IgD-negative memory B cell (primary cell): ENCODE measurements around the gene VAV2. TPM values are rescaled to one million over a fixed set of nuclear protein-coding genes. Genes with fewer than 3 reads are reported as not detected.

Experiments used
- H3K27ac Mint-ChIP-seq, 3 donors: one replicate each; pipeline ENCODE4 v1.8.0; 2020 to 2022; ENCODE audit warnings: mild to moderate bottlenecking in 3 of 3, mixed read lengths in 3 of 3, moderate library complexity in 1 of 3
- H3K27me3 Mint-ChIP-seq: one replicate; pipeline ENCODE4 v1.8.0; 2021; ENCODE audit warnings: mixed read lengths
- H3K36me3 Mint-ChIP-seq: one replicate; pipeline ENCODE4 v1.8.0; 2020; ENCODE audit warnings: mild to moderate bottlenecking, mixed read lengths
- H3K4me1 Mint-ChIP-seq, 3 donors: one replicate each; pipeline ENCODE4 v1.8.0; 2020 to 2022; ENCODE audit warnings: mixed read lengths in 3 of 3, mild to moderate bottlenecking in 1 of 3
- H3K4me3 Mint-ChIP-seq, 4 donors: one replicate each; pipeline ENCODE4 v1.8.0; 2020 to 2022; ENCODE audit warnings: mild to moderate bottlenecking in 4 of 4, mixed read lengths in 4 of 4, moderate library complexity in 3 of 4
- H3K9me3 Mint-ChIP-seq, 3 donors: one replicate each; pipeline ENCODE4 v1.8.0; 2020 to 2021; ENCODE audit warnings: mixed read lengths in 3 of 3, mild to moderate bottlenecking in 1 of 3
- polyA plus RNA-seq: library from polyadenylated mRNA; unstranded; fragments of 300-500 nt; fragmentation: Illumina TruSeq; gene quantifications from one replicate; pipeline ENCODE4 v1.2.3, GENCODE V29; 2021

Gene VAV2
- polyA plus RNA-seq, 1 donor from 2014 or later, result 28.7 TPM

DNA sequence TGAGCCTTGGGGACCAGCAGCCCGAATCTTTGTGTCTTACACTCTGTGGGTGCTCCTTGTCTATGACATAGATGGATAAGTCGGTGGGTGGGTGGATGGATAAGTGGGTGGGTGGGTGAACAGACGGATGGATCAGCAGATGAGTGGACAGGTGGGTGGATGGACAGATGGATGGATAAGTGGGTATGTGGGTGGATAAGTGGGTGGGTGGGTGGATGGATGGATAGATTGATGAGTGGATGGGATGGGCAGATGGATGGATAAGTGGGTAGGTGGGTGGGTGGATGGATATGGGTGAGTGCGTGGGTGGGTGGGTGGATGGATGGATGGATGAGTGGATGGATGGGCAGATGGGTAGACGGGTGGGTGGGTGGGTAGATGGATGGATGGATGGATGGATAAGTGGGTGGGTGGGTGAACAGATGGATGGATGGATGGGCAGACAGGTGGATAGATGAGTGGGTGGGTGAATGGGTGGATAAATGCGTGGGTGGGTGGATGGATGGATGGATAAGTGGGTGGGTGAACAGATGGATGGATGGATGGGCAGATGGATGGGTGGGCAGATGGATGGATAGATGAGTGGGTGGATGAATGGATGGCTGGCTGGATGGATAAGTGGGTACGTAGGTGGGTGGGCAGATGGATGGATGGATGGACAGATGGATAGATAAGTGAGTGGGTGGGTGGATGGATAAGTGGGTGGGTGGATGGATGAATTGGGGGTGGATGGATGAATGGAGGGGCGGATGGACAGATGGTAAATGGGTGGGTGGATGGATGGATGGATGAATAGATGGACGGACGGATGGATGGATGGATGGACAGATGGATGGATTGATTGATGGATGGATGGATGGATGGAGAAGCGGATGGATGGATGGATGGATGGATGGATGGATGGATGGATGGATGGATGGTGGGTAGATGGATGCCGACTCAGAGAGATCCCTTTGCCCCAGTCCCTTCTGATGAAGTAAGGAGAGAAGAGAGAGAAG is 121.2 kb downstream of the VAV2 start:
- Mint-ChIP-seq H3K4me3 (peak overlapping the region in 1 of 4 donors; percentile 79), H3K36me3 (peaks cover 1% of the 10 kb centered on the region), H3K9me3 (no peaks in the 10 kb centered on the region), H3K27me3 (no peaks in the 10 kb centered on the region), H3K4me1 (peaks cover 11 to 24% (median 16%) of the 10 kb centered on the region in 3 donors), H3K27ac (peak overlapping the region; percentile 31 to 65 (median 41))

DNA sequence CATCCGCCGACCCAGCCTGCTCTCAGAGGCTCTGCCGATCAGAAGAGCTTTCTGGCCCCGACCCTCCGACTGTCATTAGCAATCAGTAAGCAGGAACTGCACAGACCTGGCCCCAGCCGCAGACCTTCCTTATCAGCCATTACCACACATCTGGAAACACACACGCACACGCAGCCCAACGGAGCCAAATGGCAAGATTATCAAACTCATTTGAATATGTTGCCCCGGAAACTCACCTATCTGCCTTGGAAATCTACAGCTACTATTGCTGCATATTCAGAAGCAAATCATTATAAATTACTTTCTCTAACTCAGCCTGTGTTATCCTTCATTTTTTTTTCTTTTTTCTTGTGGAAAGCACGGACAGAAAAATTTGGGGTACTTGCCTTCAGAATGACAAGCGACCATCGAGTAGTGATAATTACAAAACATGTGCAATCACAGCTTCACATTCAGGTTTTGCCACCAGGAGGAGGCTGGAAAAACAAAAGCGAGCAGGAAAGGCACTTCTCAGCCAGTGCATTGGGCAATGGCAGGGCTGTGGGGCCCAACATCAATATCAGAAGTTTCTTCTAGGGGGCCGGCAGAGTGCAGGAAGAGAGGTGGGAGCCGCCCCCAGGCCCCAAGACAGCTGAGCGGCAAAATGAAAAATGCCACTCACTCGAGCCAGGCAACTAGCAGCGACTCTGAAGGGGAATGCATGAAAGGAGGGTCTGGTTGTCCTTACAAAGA is 122.3 kb downstream of the VAV2 start:
- Mint-ChIP-seq H3K27me3 (no peaks in the 10 kb centered on the region), H3K27ac (peak overlapping the region; percentile 7 to 80 (median 41)), H3K9me3 (peaks cover 0 to 6% (median 0%) of the 10 kb centered on the region in 3 donors), H3K36me3 (peaks cover 8% of the 10 kb centered on the region), H3K4me3 (peak overlapping the region in 2 of 4 donors; percentile 16 to 69), H3K4me1 (peaks cover 15 to 26% (median 21%) of the 10 kb centered on the region in 3 donors)

DNA sequence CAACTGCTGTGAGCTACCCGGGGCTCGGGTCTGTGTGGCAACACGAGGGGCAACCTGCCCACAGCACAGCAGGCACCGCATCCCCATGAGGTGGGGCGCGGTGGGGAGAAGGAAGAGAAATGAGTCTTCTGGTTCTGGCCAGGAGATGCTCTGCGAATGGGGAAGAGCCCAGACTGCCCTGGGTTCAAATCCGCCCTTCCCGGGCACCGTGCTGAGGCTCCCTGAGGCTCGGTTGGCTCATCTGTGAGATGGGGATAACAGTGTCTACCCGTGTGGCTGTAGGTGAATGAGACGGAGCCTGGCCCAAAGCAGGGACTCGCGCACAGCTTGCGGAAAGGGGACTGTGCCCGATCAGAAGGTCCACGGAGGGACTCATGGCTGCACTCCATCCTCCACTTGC is 123.9 kb downstream of the VAV2 start:
- Mint-ChIP-seq H3K27me3 (no peaks in the 10 kb centered on the region), H3K9me3 (peaks cover 0 to 6% (median 0%) of the 10 kb centered on the region in 3 donors), H3K4me3 (no peak overlapping the region), H3K27ac (peak overlapping the region in 1 of 3 donors; percentile 73), H3K36me3 (peaks cover 8% of the 10 kb centered on the region), H3K4me1 (peaks cover 15 to 26% (median 18%) of the 10 kb centered on the region in 3 donors)

DNA sequence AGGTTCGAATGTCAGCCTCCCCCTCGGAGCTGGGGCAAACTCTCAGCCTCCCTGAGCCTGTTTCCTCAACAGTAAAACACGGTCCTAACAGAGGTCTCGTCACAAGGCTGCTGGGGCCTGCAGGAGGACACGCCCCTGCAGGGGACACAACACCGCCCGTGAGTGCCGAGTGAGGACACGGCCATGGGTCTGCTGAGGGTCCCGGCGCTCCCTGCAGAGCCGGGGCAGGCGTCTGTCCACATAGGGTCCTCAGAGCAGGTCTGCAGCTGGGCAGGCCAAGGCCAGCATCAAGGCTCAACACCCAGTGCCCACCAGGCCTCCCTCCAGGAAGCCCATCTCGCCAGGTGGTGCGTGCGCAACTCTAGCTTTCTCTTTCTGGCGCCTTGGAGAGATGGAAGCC is 125.2 kb downstream of the VAV2 start:
- no peaks in the 10 kb centered on the region for H3K27me3 Mint-ChIP-seq

DNA sequence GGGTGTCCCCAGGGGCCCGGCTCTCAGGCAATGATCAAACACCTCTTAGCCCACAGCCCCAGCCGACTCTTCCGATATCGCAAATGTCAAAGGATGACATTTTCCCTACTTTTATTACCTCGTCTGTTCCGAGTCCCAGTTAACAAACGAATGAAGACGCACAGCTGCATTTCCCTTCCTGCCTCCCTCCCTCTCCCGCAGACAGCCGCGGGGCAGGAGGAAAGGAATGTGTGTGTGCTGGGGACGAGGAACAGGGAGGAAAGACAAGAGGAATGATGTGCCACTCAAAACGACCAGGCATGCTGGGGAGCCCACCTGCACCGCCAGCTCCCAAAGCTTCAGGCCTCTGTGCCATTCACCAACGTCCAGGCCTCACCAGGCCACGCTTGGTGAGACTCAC is 128.1 kb downstream of the VAV2 start:
- Mint-ChIP-seq H3K36me3 (peaks cover 7% of the 10 kb centered on the region), H3K27me3 (no peaks in the 10 kb centered on the region), H3K27ac (peak overlapping the region in 1 of 3 donors; percentile 31), H3K4me1 (peaks cover 4 to 13% (median 6%) of the 10 kb centered on the region in 3 donors), H3K9me3 (peaks cover 0 to 6% (median 0%) of the 10 kb centered on the region in 3 donors), H3K4me3 (peak overlapping the region in 1 of 4 donors; percentile 85)

More for the DNA sequence above, 125.2 kb downstream of the VAV2 start:
- H3K4me1 Mint-ChIP-seq, result peaks cover 15 to 25% (median 20%) of the 10 kb centered on the region in 3 donors
- H3K9me3 Mint-ChIP-seq, result peaks cover 0 to 6% (median 0%) of the 10 kb centered on the region in 3 donors
- peaks cover 8% of the 10 kb centered on the region for H3K36me3 Mint-ChIP-seq
- H3K27ac Mint-ChIP-seq, result no peak overlapping the region
- no peak overlapping the region for H3K4me3 Mint-ChIP-seq

DNA sequence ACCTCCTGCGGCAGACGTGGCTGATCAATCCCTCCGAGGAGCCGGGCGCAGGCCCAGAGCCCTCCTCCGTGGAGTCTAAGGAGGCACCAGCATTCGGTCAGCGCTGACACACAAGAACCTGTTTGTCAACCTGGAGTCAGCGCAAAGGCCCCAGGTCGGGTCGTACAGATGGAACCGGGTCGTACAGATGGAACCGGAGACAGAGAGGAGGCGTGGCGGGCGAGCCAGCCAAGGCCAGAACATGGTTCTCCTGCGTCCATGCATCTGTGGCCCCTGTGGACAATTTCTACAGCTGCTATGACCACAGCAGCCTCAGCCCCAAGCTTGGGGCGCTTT is 128.9 kb downstream of the VAV2 start:
- peaks cover 7% of the 10 kb centered on the region for H3K36me3 Mint-ChIP-seq
- no peaks in the 10 kb centered on the region for H3K27me3 Mint-ChIP-seq
- H3K27ac Mint-ChIP-seq, result no peak overlapping the region
- peaks cover 0 to 6% (median 0%) of the 10 kb centered on the region in 3 donors for H3K9me3 Mint-ChIP-seq
- H3K4me3 Mint-ChIP-seq, result no peak overlapping the region
- peaks cover 3 to 13% (median 4%) of the 10 kb centered on the region in 3 donors for H3K4me1 Mint-ChIP-seq

DNA sequence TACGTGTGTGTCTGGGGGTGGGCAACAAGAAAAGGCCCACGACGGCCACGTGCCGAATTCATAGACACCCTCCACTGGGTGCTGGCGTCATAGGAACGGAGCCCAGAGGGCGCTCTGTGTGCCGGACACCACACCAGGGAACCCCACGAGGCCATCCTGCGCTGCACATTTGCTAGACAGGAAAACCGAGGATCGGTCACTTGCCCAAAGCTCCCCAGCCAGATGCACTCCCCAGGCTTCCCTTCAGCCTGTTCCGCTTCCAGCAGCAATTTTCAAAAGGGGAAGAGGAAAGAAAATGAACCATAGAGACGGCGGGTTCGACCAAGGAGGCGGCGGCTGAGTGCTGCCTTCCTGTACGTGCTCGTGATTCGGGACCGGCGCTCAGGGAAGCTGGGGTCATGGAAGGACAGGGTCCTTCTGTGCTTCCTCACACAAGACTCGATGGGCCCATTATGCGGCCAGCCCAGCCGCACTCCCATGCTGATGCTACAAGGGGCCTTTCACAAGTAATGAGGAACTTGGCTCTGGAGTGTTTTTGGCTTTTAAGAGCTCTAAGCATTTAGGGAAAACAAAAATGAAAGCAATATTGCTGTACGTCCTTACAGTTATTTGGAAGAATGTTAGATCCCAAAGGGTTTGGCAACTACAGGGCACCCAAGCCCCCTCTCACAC is 129.4 kb downstream of the VAV2 start:
- peaks cover 0 to 6% (median 0%) of the 10 kb centered on the region in 3 donors for H3K9me3 Mint-ChIP-seq
- peaks cover 4 to 13% (median 8%) of the 10 kb centered on the region in 3 donors for H3K4me1 Mint-ChIP-seq
- H3K4me3 Mint-ChIP-seq, result no peak overlapping the region
- H3K27me3 Mint-ChIP-seq, result no peaks in the 10 kb centered on the region
- H3K36me3 Mint-ChIP-seq, result peaks cover 9% of the 10 kb centered on the region
- H3K27ac Mint-ChIP-seq, result no peak overlapping the region

DNA sequence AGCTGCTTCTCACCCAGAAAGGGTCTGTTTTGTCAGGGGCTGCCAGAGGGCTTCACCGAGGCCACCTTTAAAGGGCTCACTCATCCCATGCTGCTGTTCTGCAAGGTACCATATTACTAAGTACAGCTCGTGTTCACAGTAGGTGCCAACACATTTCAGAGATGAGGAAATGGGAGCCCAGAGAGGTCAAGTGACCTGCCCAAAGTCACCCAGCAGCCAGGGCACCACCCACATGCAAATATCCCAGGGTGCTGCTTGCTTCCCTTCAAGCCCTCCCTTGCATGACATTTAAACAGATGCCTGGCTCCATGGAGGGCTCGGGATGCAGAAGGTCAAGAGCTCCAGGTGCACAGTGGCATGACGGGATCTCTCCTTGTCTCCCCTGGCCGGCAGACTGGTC is 130.4 kb downstream of the VAV2 start:
- Mint-ChIP-seq H3K9me3 (peaks cover 0 to 6% (median 0%) of the 10 kb centered on the region in 3 donors), H3K27me3 (no peaks in the 10 kb centered on the region), H3K4me1 (peaks cover 4 to 13% (median 10%) of the 10 kb centered on the region in 3 donors), H3K36me3 (peaks cover 9% of the 10 kb centered on the region), H3K27ac (no peak overlapping the region), H3K4me3 (no peak overlapping the region)

DNA sequence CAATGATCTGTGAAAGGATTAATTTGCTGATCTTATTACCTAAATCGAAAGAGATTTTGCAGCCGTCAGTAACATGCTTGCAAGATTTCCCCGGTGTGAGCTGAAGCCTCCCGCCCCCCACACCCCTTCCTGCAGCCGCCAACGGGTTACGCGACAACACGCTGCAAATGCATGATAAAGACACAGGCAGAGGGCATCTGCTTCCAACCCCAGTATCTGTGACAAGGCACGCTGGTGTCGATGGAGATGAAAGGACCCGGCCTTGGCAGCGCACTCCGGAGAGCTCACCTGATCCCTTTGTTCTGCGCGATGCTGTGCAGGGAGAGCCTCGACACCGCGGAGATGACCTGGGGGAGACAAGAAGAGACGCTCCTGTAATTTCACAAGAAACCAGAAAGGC is 131.0 kb downstream of the VAV2 start:
- peaks cover 9% of the 10 kb centered on the region for H3K36me3 Mint-ChIP-seq
- no peak overlapping the region for H3K27ac Mint-ChIP-seq
- H3K9me3 Mint-ChIP-seq, result peaks cover 0 to 6% (median 0%) of the 10 kb centered on the region in 3 donors
- H3K27me3 Mint-ChIP-seq, result no peaks in the 10 kb centered on the region
- no peak overlapping the region for H3K4me3 Mint-ChIP-seq
- H3K4me1 Mint-ChIP-seq, result peaks cover 5 to 14% (median 10%) of the 10 kb centered on the region in 3 donors

DNA sequence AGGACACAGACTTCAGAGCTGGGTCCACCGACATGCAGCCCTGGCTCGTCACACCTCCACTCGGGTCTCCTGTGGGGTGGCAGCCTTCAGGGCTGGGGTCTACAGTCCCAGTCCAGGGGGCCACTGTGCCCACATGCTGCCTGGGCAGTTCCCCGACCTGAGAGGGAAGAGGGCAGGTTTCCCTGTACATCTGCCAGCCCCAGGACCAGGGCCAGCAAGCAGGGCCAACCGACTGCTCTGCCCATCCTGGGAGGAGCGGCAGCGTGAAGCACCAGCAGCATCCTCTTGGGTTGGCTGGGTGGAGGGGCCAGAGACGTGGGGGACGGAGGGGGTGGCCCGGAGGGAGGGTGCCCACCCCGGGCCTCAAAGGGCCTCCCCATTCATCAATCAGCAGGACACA is 133.4 kb downstream of the VAV2 start:
- H3K4me1 Mint-ChIP-seq, result peaks cover 6 to 14% (median 12%) of the 10 kb centered on the region in 3 donors
- no peaks in the 10 kb centered on the region for H3K9me3 Mint-ChIP-seq
- H3K27ac Mint-ChIP-seq, result no peak overlapping the region
- H3K27me3 Mint-ChIP-seq, result no peaks in the 10 kb centered on the region
- H3K4me3 Mint-ChIP-seq, result no peak overlapping the region
- H3K36me3 Mint-ChIP-seq, result peaks cover 2% of the 10 kb centered on the region

DNA sequence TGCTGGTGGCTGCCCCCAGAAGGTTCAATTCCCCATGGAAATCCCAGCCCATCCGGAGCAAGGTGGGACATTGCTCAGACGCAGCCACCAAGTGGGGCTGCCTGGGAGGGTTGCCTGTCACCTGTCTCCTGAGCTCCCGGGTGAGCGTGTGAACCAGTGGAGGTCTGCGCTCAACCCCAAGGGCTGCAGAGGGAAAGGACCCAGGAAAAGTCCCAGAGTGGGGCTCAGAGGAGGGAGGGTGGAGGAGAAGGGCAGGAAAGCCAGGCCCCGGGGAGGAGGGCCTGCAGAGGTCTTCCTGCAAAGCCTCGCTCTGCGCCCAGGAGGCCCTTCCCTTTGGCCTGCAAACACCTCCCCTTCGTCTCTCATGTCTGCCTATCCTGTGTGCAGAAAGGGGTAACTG is 134.5 kb downstream of the VAV2 start:
- H3K4me1 Mint-ChIP-seq, result peaks cover 6 to 20% (median 14%) of the 10 kb centered on the region in 3 donors
- no peaks in the 10 kb centered on the region for H3K27me3 Mint-ChIP-seq
- no peak overlapping the region for H3K27ac Mint-ChIP-seq
- H3K36me3 Mint-ChIP-seq, result peaks cover 3% of the 10 kb centered on the region
- no peaks in the 10 kb centered on the region for H3K9me3 Mint-ChIP-seq
- no peak overlapping the region for H3K4me3 Mint-ChIP-seq

DNA sequence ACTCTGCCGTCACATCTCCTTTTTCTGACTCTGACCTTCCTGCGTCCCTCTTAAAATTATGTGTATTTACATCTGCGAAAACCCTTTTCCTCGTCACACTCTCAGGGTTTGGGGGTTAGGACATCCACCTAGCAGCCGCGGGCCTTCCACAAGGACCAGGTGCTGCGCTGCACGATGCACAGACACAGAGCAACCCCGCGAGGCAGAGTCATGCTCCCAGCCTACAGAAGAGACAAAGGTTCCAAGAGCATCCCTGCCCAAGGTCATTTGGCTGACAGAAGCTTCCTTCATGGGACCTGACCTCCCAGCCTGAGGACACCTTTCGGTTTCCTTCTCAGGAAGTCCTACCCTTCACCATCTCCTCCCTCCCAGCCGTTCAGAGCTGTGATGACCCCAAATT is 135.3 kb downstream of the VAV2 start:
- peak overlapping the region in 1 of 3 donors; percentile 34 for H3K27ac Mint-ChIP-seq
- H3K36me3 Mint-ChIP-seq, result peaks cover 4% of the 10 kb centered on the region
- peaks cover 6 to 20% (median 16%) of the 10 kb centered on the region in 3 donors for H3K4me1 Mint-ChIP-seq
- H3K9me3 Mint-ChIP-seq, result no peaks in the 10 kb centered on the region
- H3K4me3 Mint-ChIP-seq, result no peak overlapping the region
- H3K27me3 Mint-ChIP-seq, result no peaks in the 10 kb centered on the region

DNA sequence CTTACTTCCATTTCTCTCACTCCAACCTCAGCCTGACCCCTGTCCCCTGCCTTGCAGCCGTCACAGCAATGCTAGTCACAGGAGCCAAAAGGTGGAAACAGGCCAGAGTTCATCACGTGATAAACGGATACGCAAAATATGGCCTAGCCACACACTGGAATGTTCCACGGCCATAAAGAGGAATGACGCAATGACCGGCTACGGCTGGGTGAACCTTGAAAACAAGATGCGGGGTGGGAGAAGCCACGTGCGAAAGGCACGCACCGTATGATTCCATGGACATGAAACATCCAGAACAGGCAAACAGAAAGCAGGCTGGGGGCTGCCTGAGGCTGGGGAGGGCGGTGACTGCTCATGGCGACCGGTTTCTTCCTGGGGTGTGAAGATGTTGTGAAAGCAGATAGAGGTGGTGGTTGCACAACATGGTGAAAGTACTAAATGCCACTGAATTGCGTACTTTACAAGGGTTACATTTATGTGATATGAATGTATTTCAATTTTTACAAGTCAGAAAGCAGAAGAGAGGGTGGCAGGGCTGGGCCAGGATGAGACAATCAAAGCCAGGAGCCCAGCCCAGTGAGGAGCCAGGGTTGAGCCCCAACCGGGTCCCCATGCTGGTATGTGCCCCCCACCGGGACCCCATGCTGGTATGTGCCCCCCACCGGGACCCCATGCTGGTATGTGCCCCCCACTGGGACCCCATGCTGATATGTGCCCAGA is 136.2 kb downstream of the VAV2 start:
- no peaks in the 10 kb centered on the region for H3K27me3 Mint-ChIP-seq
- H3K27ac Mint-ChIP-seq, result peak overlapping the region in 1 of 3 donors; percentile 56
- peaks cover 6% of the 10 kb centered on the region for H3K36me3 Mint-ChIP-seq
- H3K4me1 Mint-ChIP-seq, result peaks cover 6 to 23% (median 22%) of the 10 kb centered on the region in 3 donors
- H3K4me3 Mint-ChIP-seq, result no peak overlapping the region
- H3K9me3 Mint-ChIP-seq, result no peaks in the 10 kb centered on the region

DNA sequence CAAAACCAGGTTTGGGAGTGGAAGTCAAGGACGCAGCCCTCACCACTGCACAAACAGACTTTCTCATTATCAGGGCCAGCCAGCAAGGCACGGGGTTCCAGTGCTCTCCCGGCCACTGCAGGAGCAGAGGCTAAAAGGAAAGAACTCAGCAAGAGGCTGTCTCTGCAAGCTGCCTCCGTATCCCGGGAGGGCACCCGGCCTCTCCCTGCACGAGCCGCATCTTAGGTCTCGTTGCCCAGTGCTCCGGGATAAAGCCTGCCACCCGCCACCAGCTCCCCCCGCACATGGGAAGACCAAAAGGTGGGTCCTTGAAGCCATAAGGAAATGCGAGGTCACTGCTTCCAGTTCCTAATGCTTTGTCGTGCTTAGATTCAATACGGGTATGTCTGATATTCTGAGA is 136.8 kb downstream of the VAV2 start:
- Mint-ChIP-seq H3K4me1 (peaks cover 6 to 27% (median 25%) of the 10 kb centered on the region in 3 donors), H3K27me3 (no peaks in the 10 kb centered on the region), H3K36me3 (peaks cover 6% of the 10 kb centered on the region), H3K9me3 (no peaks in the 10 kb centered on the region), H3K4me3 (no peak overlapping the region), H3K27ac (no peak overlapping the region)
